HFFc6 (cell line): ENCODE results near the gene SLC25A21. TPM values are rescaled to one million over a fixed set of nuclear protein-coding genes. Genes with fewer than 3 reads are reported as not detected.
A peak's percentile ranks its signal among the peaks of the same experiment; 100 is the strongest.

Experiments used
- DNase-seq: peaks from one replicate; pipeline ENCODE4 v3.0.0-alpha.2; 2018
- H3K27ac Mint-ChIP-seq: 2 replicates; pipeline ENCODE4 v1.8.0; 2020; ENCODE audit warnings: mild to moderate bottlenecking, mixed read lengths
- H3K27me3 Mint-ChIP-seq: 2 replicates; pipeline ENCODE4 v1.8.0; 2021; ENCODE audit warnings: mild to moderate bottlenecking, moderate library complexity, mixed read lengths; ENCODE audit not compliant: insufficient read depth
- H3K36me3 Mint-ChIP-seq: 2 replicates; pipeline ENCODE4 v1.8.0; 2021; ENCODE audit warnings: low read depth, mixed read lengths
- H3K4me1 Mint-ChIP-seq: 2 replicates; pipeline ENCODE4 v1.8.0; 2020; ENCODE audit warnings: low read depth, mixed read lengths
- H3K4me3 Mint-ChIP-seq: 2 replicates; pipeline ENCODE4 v1.8.0; 2020; ENCODE audit warnings: mild to moderate bottlenecking, moderate library complexity, mixed read lengths
- H3K9me3 Mint-ChIP-seq: 2 replicates; pipeline ENCODE4 v1.8.0; 2020; ENCODE audit warnings: mild to moderate bottlenecking, mixed read lengths
- total RNA-seq, 6 experiments: library from RNA; stranded (reverse); fragmentation: NEBNext Ultra II Directional; extraction: Animal tissue kit (Norgen Biotek cat#: 25700); gene quantifications; 2 replicates in 1 of 6; 3 replicates in 5 of 6; pipeline ENCODE4 v1.2.3, GENCODE V29; 2021
- TF ChIP-seq, protein P1 (sequence below): fragments of 200-600 bp; sonication (generic); IDR thresholded peaks from 2 replicates; pipeline ENCODE4 v1.5.0; 2021; ENCODE audit warnings: antibody characterized with exemption, mild to moderate bottlenecking

The SLC25A21 gene
- total RNA-seq, 6 experiments from 2014 or later: 0.33 to 1.1 (median 0.47) TPM

GRCh38 chr14:37122288-37122687 lies 50.1 kb downstream of the SLC25A21 start:
- Mint-ChIP-seq H3K9me3 (no peaks in the 10 kb centered on the region; the same call in 1 of the 2 replicates), H3K36me3 (no peaks in the 10 kb centered on the region), H3K4me3 (peak overlapping the region; percentile 38; the same call in 1 of the 2 replicates), H3K4me1 (peaks cover 54% of the 10 kb centered on the region), H3K27ac (peak overlapping the region; percentile 6; the same call in 1 of the 2 replicates), H3K27me3 (no peaks in the 10 kb centered on the region)
- DNase-seq: peak; percentile 44
- TF ChIP-seq, protein P1, sequence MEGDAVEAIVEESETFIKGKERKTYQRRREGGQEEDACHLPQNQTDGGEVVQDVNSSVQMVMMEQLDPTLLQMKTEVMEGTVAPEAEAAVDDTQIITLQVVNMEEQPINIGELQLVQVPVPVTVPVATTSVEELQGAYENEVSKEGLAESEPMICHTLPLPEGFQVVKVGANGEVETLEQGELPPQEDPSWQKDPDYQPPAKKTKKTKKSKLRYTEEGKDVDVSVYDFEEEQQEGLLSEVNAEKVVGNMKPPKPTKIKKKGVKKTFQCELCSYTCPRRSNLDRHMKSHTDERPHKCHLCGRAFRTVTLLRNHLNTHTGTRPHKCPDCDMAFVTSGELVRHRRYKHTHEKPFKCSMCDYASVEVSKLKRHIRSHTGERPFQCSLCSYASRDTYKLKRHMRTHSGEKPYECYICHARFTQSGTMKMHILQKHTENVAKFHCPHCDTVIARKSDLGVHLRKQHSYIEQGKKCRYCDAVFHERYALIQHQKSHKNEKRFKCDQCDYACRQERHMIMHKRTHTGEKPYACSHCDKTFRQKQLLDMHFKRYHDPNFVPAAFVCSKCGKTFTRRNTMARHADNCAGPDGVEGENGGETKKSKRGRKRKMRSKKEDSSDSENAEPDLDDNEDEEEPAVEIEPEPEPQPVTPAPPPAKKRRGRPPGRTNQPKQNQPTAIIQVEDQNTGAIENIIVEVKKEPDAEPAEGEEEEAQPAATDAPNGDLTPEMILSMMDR: no peak

GRCh38 chr14:37118673-37119366 lies 53.6 kb downstream of the SLC25A21 start:
- TF ChIP-seq, protein P1: no peak
- no peak overlapping the region for H3K4me3 Mint-ChIP-seq
- no peak for DNase-seq
- H3K36me3 Mint-ChIP-seq: no peaks in the 10 kb centered on the region
- peaks cover 54% of the 10 kb centered on the region for H3K4me1 Mint-ChIP-seq
- H3K27me3 Mint-ChIP-seq: no peaks in the 10 kb centered on the region; the same call in 1 of the 2 replicates
- H3K9me3 Mint-ChIP-seq: no peaks in the 10 kb centered on the region; the same call in 1 of the 2 replicates
- H3K27ac Mint-ChIP-seq: no peak overlapping the region

DNA sequence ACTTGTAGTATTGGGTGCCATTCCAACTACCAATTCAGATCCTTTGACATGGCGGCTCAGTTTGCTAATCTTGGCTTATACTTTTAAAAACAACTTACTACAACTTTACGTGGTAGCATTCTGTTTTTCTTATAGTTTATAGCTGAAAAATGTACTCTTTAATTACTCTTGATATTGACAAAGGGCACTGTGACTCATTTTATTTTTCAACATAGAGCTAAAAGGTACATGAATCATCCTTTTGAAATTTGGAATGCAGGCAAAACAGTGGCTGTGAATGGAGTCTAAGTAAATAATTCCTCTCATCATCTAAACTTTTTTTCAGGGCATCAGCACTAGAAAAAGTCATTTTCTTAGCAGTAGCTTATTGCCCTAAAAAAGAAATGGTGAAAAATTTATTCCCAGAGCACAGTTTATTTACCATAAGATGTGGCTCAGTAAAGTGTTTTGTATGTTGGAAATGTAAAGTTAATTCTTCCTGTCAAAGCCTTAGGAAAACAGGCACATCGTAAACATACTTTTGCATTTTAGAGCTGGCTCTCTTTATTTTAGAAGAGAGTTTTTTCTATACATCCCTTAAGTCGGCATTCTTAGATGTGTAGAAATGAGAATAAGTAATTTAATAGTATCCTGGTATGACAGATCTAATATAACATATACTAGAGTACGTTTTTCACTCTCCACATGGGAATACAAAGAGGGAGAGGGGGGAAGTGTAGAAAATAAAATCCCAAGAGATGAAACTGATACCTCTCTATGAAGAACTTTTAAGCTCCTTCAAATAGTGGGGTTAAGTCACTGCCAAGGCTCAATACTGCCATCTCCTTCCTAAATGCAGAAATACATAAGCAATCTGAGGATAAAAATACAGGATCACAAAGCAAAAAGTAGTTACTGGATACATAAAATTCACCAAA lies 55.2 kb downstream of the SLC25A21 start:
- no peaks in the 10 kb centered on the region for H3K36me3 Mint-ChIP-seq
- TF ChIP-seq, protein P1: peak; percentile 74
- H3K9me3 Mint-ChIP-seq: no peaks in the 10 kb centered on the region; the same call in 1 of the 2 replicates
- H3K27ac Mint-ChIP-seq: peak overlapping the region; percentile 56
- DNase-seq: peak; percentile 39
- H3K4me3 Mint-ChIP-seq: 0 out of 2 replicates have a peak overlapping the region, but pooled peaks have one; percentile 22
- H3K27me3 Mint-ChIP-seq: no peaks in the 10 kb centered on the region; the same call in 1 of the 2 replicates
- peaks cover 42% of the 10 kb centered on the region for H3K4me1 Mint-ChIP-seq

DNA sequence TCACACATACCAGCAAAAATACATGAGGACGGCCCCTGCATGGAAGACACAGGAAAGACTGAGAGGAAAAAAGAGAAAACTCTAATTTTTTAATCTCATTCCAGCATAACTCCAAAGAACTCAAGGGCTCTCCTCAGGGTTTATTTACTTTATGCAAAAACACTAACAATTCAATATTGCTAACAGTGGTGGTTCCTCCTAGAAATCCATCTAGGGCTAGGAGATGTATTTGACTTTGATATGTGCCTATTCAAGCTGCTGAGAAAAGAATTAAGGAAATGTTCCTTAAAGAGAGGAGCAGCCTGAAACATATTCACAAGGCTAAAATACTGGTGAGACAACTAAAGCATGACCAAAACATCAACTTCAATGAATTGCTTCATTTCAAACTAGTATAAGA lies 57.0 kb downstream of the SLC25A21 start:
- no peak overlapping the region for H3K27ac Mint-ChIP-seq
- no peak for DNase-seq
- TF ChIP-seq, protein P1: no peak
- H3K9me3 Mint-ChIP-seq: no peaks in the 10 kb centered on the region; the same call in 1 of the 2 replicates
- H3K4me3 Mint-ChIP-seq: no peak overlapping the region
- H3K36me3 Mint-ChIP-seq: no peaks in the 10 kb centered on the region
- H3K27me3 Mint-ChIP-seq: peaks cover 3% of the 10 kb centered on the region; the same call in 1 of the 2 replicates
- H3K4me1 Mint-ChIP-seq: peaks cover 29% of the 10 kb centered on the region

DNA sequence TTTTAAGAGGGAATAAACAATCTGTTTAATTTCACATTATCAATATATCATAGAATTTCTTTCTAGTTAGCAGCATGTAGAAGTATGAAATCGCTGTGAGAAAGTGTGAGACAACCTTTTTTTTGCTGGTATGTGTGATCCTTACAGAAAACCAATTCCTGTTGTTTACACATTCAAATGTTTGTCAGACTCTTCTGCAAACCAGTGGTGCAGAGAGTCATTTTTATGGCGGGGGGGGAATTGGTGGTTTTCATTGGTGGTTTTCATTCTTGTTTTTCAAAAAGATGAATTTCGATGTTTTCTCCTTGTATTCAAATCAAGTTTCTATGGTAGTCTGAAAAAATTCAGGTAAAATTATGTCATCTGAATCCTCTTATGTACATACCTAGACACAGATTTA lies 57.8 kb downstream of the SLC25A21 start:
- Mint-ChIP-seq H3K4me3 (no peak overlapping the region), H3K36me3 (no peaks in the 10 kb centered on the region), H3K4me1 (peaks cover 29% of the 10 kb centered on the region), H3K27me3 (peaks cover 3% of the 10 kb centered on the region; the same call in 1 of the 2 replicates), H3K9me3 (no peaks in the 10 kb centered on the region; the same call in 1 of the 2 replicates), H3K27ac (no peak overlapping the region)
- no peak for DNase-seq
- TF ChIP-seq, protein P1: no peak
